NCI-H2081 (cell line): Measurements from ENCODE around the gene DAZ2.
"Not testable (repeated sequence)": the region's sequence is repeated elsewhere in the genome, so short reads cannot be mapped to it uniquely, and the experiment has no call there.

Source experiments
- DNase-seq, 2 experiments: peaks; one replicate each; lab custom pipeline; 2025; lab: John Stamatoyannopoulos, UW

DAZ2 gene

GRCh38 chrY:23219233-23219632 lies at the start of gene DAZ2:
TSS of gene DAZ2 (plus strand) at chrY:23219533. CDS start at chrY:23219741, 208 bp downstream.
- DNase-seq = not testable (repeated sequence)

- not testable (repeated sequence) for DNase-seq
Observed at GRCh38 chrY:23198908-23199307, 20.4 kb upstream of the DAZ2 start, which contains the start of gene DAZ1. TSS of gene DAZ1 (minus strand) at chrY:23199008. CDS start at chrY:23198800, 208 bp downstream.

GRCh38 chrY:23207455-23207854 lies 11.9 kb upstream of the DAZ2 start:
- not testable (repeated sequence) for DNase-seq

GRCh38 chrY:23209802-23210495 lies 9.4 kb upstream of the DAZ2 start:
- DNase-seq = not testable (repeated sequence)

GRCh38 chrY:23210681-23211080 lies 8.7 kb upstream of the DAZ2 start:
- not testable (repeated sequence) for DNase-seq
